A673 (cell line): Measurements from ENCODE around the gene AFAP1L1. TPM values are rescaled to one million over a fixed set of nuclear protein-coding genes. Genes with fewer than 3 reads are reported as not detected.

Experiments used
- BruUV-seq: library from RNA; stranded (reverse); fragments of 400-500 nt; replicated peaks from 2 replicates; lab custom pipeline; 2021; lab: Mats Ljungman, UMichigan
- CTCF ChIA-PET: fragments of 300-600 bp; sonication (Branson Sonifier 250); formaldehyde crosslinking; loops from one replicate; lab custom pipeline; 2022; ENCODE audit warnings: antibody characterized with exemption; lab: Charles Lee
- POLR2A ChIA-PET: fragments of 300-600 bp; sonication (Branson Sonifier 250); formaldehyde crosslinking; loops from one replicate; lab custom pipeline; 2022; ENCODE audit warnings: antibody characterized with exemption; ENCODE audit not compliant: low non-redundant PET; lab: Charles Lee
- DNase-seq: peaks from one replicate; pipeline ENCODE4 v3.0.0-alpha.2; 2015; ENCODE audit warnings: low spot score
- H3K27ac ChIP-seq: fragments of 200-600 bp; sonication (generic); 2 replicates; pipeline ENCODE4 v1.5.1; 2016; ENCODE audit warnings: mixed run types, low read depth, mild to moderate bottlenecking, mixed read lengths, antibody characterized with exemption, low read length; ENCODE audit not compliant: poor library complexity, severe bottlenecking
- H3K27me3 ChIP-seq: fragments of 200-600 bp; sonication (generic); replicated peaks from 2 replicates; pipeline ENCODE4 v1.6.1; 2017; ENCODE audit warnings: mixed run types, low read depth, mild to moderate bottlenecking, mixed read lengths, antibody characterized with exemption, low read length; ENCODE audit not compliant: insufficient read depth, poor library complexity
- H3K36me3 ChIP-seq: fragments of 200-600 bp; sonication (generic); 2 replicates; pipeline ENCODE4 v1.6.1; 2016; ENCODE audit warnings: mixed run types, mild to moderate bottlenecking, mixed read lengths, antibody characterized with exemption, low read length; ENCODE audit not compliant: insufficient read depth, poor library complexity, severe bottlenecking
- H3K4me1 ChIP-seq: fragments of 200-600 bp; sonication (generic); 2 replicates; pipeline ENCODE4 v1.6.1; 2017; ENCODE audit warnings: mixed run types, mild to moderate bottlenecking, mixed read lengths, antibody characterized with exemption, low read length; ENCODE audit not compliant: insufficient read depth, poor library complexity, severe bottlenecking
- H3K4me3 ChIP-seq: fragments of 200-600 bp; sonication (generic); 2 replicates; pipeline ENCODE4 v1.5.1; 2016; ENCODE audit warnings: low read depth, mixed run types, mild to moderate bottlenecking, mixed read lengths, low read length; ENCODE audit not compliant: poor library complexity, severe bottlenecking
- H3K9me3 ChIP-seq: fragments of 200-600 bp; sonication (generic); 2 replicates; pipeline ENCODE4 v1.6.1; 2016; ENCODE audit warnings: mixed run types, low read depth, mild to moderate bottlenecking, mixed read lengths, antibody characterized with exemption, low read length; ENCODE audit not compliant: poor library complexity, severe bottlenecking
- CTCF ChIP-seq: fragments of 300-800, 200-600 bp; sonication (generic); conservative IDR thresholded peaks from 2 replicates; pipeline ENCODE4 v1.5.1; 2017; ENCODE audit warnings: low read depth, mild to moderate bottlenecking, antibody characterized with exemption, low read length, moderate library complexity, mixed read lengths
- EZH2 ChIP-seq: fragments of 200-600 bp; sonication (generic); IDR thresholded peaks from 2 replicates; pipeline ENCODE4 v1.6.1; 2017; ENCODE audit warnings: borderline replicate concordance, low read depth, mild to moderate bottlenecking, mixed read lengths, antibody characterized with exemption, low read length; ENCODE audit not compliant: poor library complexity, severe bottlenecking
- intact Hi-C: fragments of 100-400 bp; cut with micrococcal nuclease; formaldehyde crosslinking; loops from one replicate; pipeline ENCODE4 v1.10.0; 2022; ENCODE audit not compliant: unreplicated experiment
- total RNA-seq: library from RNA; stranded (reverse); gene quantifications from 2 replicates; pipeline ENCODE4 v1.2.3, GENCODE V29; 2021

The AFAP1L1 gene
- total RNA-seq, 1 experiment from 2014 or later, result 0.21 TPM

- Histone ChIP-seq H3K36me3 (no peaks in the 10 kb centered on the region), H3K27me3 (peaks cover 4% of the 10 kb centered on the region), H3K4me1 (peaks cover 17% of the 10 kb centered on the region), H3K9me3 (no peaks in the 10 kb centered on the region), H3K27ac (no peak overlapping the region), H3K4me3 (no peak overlapping the region)
- intact Hi-C loops, result no loop called here
- POLR2A ChIA-PET, result no interaction called here
- BruUV-seq, result no TSS peak
- CTCF ChIA-PET, result no interaction called here
- no peak for DNase-seq
- TF ChIP-seq EZH2 (no peak), CTCF (no peak)
Measured at GRCh38 chr5:149282027-149282965, 10.6 kb downstream of the AFAP1L1 start.

GRCh38 chr5:149282966-149283332, 11.3 kb downstream of the AFAP1L1 start:
- peaks cover 17% of the 10 kb centered on the region for H3K4me1 ChIP-seq
- BruUV-seq, result no TSS peak
- H3K27me3 ChIP-seq, result no peaks in the 10 kb centered on the region
- H3K4me3 ChIP-seq, result no peak overlapping the region
- TF ChIP-seq EZH2 (no peak), CTCF (no peak)
- H3K27ac ChIP-seq, result no peak overlapping the region
- H3K9me3 ChIP-seq, result no peaks in the 10 kb centered on the region
- CTCF ChIA-PET, result no interaction called here
- no peaks in the 10 kb centered on the region for H3K36me3 ChIP-seq
- POLR2A ChIA-PET, result no interaction called here
- intact Hi-C loops, result no loop called here
- DNase-seq, result no peak

- Histone ChIP-seq H3K27me3 (no peaks in the 10 kb centered on the region), H3K4me1 (peaks cover 17% of the 10 kb centered on the region), H3K36me3 (no peaks in the 10 kb centered on the region), H3K9me3 (no peaks in the 10 kb centered on the region), H3K4me3 (no peak overlapping the region), H3K27ac (peak overlapping the region; percentile 53)
- no peak for DNase-seq
- TF ChIP-seq EZH2 (no peak), CTCF (no peak)
- BruUV-seq, result no TSS peak
- CTCF ChIA-PET, result no interaction called here
- POLR2A ChIA-PET, result no interaction called here
- intact Hi-C loops, result no loop called here
Measured at GRCh38 chr5:149283626-149284480, 12.2 kb downstream of the AFAP1L1 start.
